GM23338 (cell line): ENCODE results near the gene DGAT2. TPM values are rescaled to one million over a fixed set of nuclear protein-coding genes. Genes with fewer than 3 reads are reported as not detected.

ENCODE experiments used
- ATAC-seq: fragments of 200-7000 bp; cut with Tn5 transposase; 3 replicates; pipeline ENCODE4 v1.9.1; 2020
- DNase-seq: peaks from one replicate; pipeline ENCODE4 v3.0.0-alpha.2; 2015; ENCODE audit warnings: low spot score
- H2AFZ ChIP-seq: fragments of 200-600 bp; sonication (generic); 2 replicates; pipeline ENCODE4 v1.8.0; 2016; ENCODE audit warnings: antibody characterized with exemption, mild to moderate bottlenecking, moderate library complexity
- H3F3A ChIP-seq: fragments of 200-600 bp; sonication (generic); replicated peaks from 2 replicates; pipeline ENCODE4 v1.8.0; 2017; ENCODE audit warnings: antibody characterized with exemption, mixed run types, low read depth
- H3K27ac ChIP-seq: fragments of 200-600 bp; sonication (generic); 2 replicates; pipeline ENCODE4 v1.6.1; 2016; ENCODE audit warnings: low read depth
- H3K27me3 ChIP-seq: fragments of 200-600 bp; sonication (generic); 2 replicates; pipeline ENCODE4 v1.8.0; 2016; ENCODE audit warnings: mild to moderate bottlenecking, mixed run types, moderate library complexity; ENCODE audit not compliant: insufficient read depth
- H3K36me3 ChIP-seq: fragments of 200-600 bp; sonication (generic); 2 replicates; pipeline ENCODE4 v1.8.0; 2016; ENCODE audit warnings: mild to moderate bottlenecking; ENCODE audit not compliant: insufficient read depth
- H3K4me1 ChIP-seq: fragments of 200-600 bp; sonication (generic); 2 replicates; pipeline ENCODE4 v1.8.0; 2016; ENCODE audit warnings: mild to moderate bottlenecking, moderate library complexity; ENCODE audit not compliant: insufficient read depth
- H3K4me2 ChIP-seq: fragments of 200-600 bp; sonication (generic); 2 replicates; pipeline ENCODE4 v1.7.1; 2017; ENCODE audit warnings: mixed run types
- H3K4me3 ChIP-seq: fragments of 200-600 bp; sonication (generic); 2 replicates; pipeline ENCODE4 v1.6.1; 2016; ENCODE audit warnings: mixed run types
- H3K79me2 ChIP-seq: fragments of 200-600 bp; sonication (generic); replicated peaks from 2 replicates; pipeline ENCODE4 v1.8.0; 2017; ENCODE audit warnings: mild to moderate bottlenecking; ENCODE audit not compliant: insufficient read depth
- H3K9me2 ChIP-seq: fragments of 200-600 bp; sonication (generic); 2 replicates; pipeline ENCODE4 v1.8.0; 2017; ENCODE audit not compliant: insufficient read depth
- H4K20me1 ChIP-seq: fragments of 200-600 bp; sonication (generic); replicated peaks from 2 replicates; pipeline ENCODE4 v1.8.0; 2017; ENCODE audit warnings: mild to moderate bottlenecking; ENCODE audit not compliant: insufficient read depth
- H3K27ac Mint-ChIP-seq: 2 replicates; pipeline ENCODE4 v1.8.0; 2020; ENCODE audit warnings: inconsistent platforms, mild to moderate bottlenecking, moderate library complexity, mixed read lengths
- H3K27me3 Mint-ChIP-seq: 3 replicates; pipeline ENCODE4 v1.8.0; 2022; ENCODE audit warnings: low read depth, mild to moderate bottlenecking, moderate library complexity, mixed read lengths, inconsistent platforms; ENCODE audit not compliant: insufficient read depth, poor library complexity
- H3K36me3 Mint-ChIP-seq: 3 replicates; pipeline ENCODE4 v1.8.0; 2021; ENCODE audit warnings: low read depth, mild to moderate bottlenecking, inconsistent platforms, moderate library complexity, mixed read lengths
- H3K4me1 Mint-ChIP-seq: 3 replicates; pipeline ENCODE4 v1.8.0; 2020; ENCODE audit warnings: mild to moderate bottlenecking, inconsistent platforms, mixed read lengths
- H3K4me3 Mint-ChIP-seq: 3 replicates; pipeline ENCODE4 v1.8.0; 2021; ENCODE audit warnings: moderate library complexity, mild to moderate bottlenecking, inconsistent platforms, mixed read lengths
- H3K9me3 Mint-ChIP-seq: 3 replicates; pipeline ENCODE4 v1.8.0; 2020; ENCODE audit warnings: moderate library complexity, mild to moderate bottlenecking, inconsistent platforms, mixed read lengths
- CREB1 ChIP-seq: fragments of 250-450 bp; sonication (Bioruptor Pico); IDR thresholded peaks from 2 replicates; pipeline ENCODE4 v1.5.0; 2020; ENCODE audit warnings: low read depth, mild to moderate bottlenecking, moderate library complexity
- CTCF ChIP-seq, 2 experiments: fragments of 200-600 bp in 1 of 2; sonication (generic) in 1 of 2; conservative IDR thresholded peaks; 2 replicates each; pipeline versions ENCODE4 v1.5.1 to v1.6.1; 2016 to 2017; ENCODE audit warnings: antibody characterized with exemption in 2 of 2, low read depth in 2 of 2, mild to moderate bottlenecking in 2 of 2, moderate library complexity in 1 of 2
- ETS1 ChIP-seq: IDR thresholded peaks from 2 replicates; pipeline ENCODE4 v1.6.1; 2016; ENCODE audit warnings: antibody characterized with exemption
- EZH2 ChIP-seq: fragments of 200-600 bp; sonication (generic); IDR thresholded peaks from one replicate; pipeline ENCODE4 v1.8.0; 2017; ENCODE audit warnings: antibody characterized with exemption, mild to moderate bottlenecking, low read depth; ENCODE audit not compliant: unreplicated experiment
- EZH2phosphoT487 ChIP-seq: fragments of 200-600 bp; sonication (generic); IDR thresholded peaks from one replicate; pipeline ENCODE4 v1.8.1; 2018; ENCODE audit warnings: antibody characterized with exemption; ENCODE audit not compliant: unreplicated experiment
- JUNB ChIP-seq: IDR thresholded peaks from one replicate; pipeline ENCODE4 v1.6.1; 2016; ENCODE audit warnings: antibody characterized with exemption; ENCODE audit not compliant: unreplicated experiment
- NANOG ChIP-seq: IDR thresholded peaks from 2 replicates; pipeline ENCODE4 v1.6.1; 2016; ENCODE audit warnings: antibody characterized with exemption, borderline replicate concordance
- POLR2AphosphoS5 ChIP-seq: IDR thresholded peaks from 2 replicates; pipeline ENCODE4 v1.6.1; 2016; ENCODE audit warnings: antibody characterized with exemption, low read depth
- REST ChIP-seq: IDR thresholded peaks from one replicate; pipeline ENCODE4 v1.6.1; 2018; ENCODE audit warnings: antibody characterized with exemption; ENCODE audit not compliant: unreplicated experiment
- STAT1 ChIP-seq: IDR thresholded peaks from one replicate; pipeline ENCODE4 v1.6.1; 2016; ENCODE audit warnings: antibody characterized with exemption; ENCODE audit not compliant: unreplicated experiment
- ZNF114 ChIP-seq: fragments of 250-450 bp; sonication (Bioruptor Pico); IDR thresholded peaks from 2 replicates; pipeline ENCODE4 v1.5.0; 2020; ENCODE audit warnings: mild to moderate bottlenecking, moderate library complexity
- ZNF331 ChIP-seq: fragments of 250-450 bp; sonication (Bioruptor Pico); IDR thresholded peaks from 2 replicates; pipeline ENCODE4 v1.5.0; 2020; ENCODE audit warnings: low read depth, mild to moderate bottlenecking, moderate library complexity
- ZNF462 ChIP-seq: fragments of 250-450 bp; sonication (Bioruptor Pico); IDR thresholded peaks from 2 replicates; pipeline ENCODE4 v1.5.0; 2020; ENCODE audit warnings: mild to moderate bottlenecking, moderate library complexity
- polyA plus RNA-seq: library from polyadenylated mRNA; unstranded; fragments of >200 nt; fragmentation: Nextera tagmentation; extraction: Ambion mirVana; gene quantifications from 2 replicates; pipeline ENCODE4 v1.2.1, GENCODE V29; 2016
- total RNA-seq: library from RNA; depleted of rRNA; stranded (reverse); fragments of >200 nt; shearing (Covaris generic); gene quantifications from 2 replicates; pipeline ENCODE4 v1.2.3, GENCODE V29; 2014

The DGAT2 gene
- total and polyA plus RNA-seq, 2 experiments from 2014 or later, result 1.9 to 2.6 TPM

- H3K9me3 Mint-ChIP-seq, result peaks cover 7% of the 10 kb centered on the region; the same call in 2 of the 3 replicates
Observed at GRCh38 chr11:75763846-75764245, 4.7 kb upstream of the DGAT2 start.

More at GRCh38 chr11:75763846-75764245, 4.7 kb upstream of the DGAT2 start:
- TF ChIP-seq EZH2, result no peak
- TF ChIP-seq EZH2phosphoT487, result no peak
- no peak for TF ChIP-seq CTCF (conservative IDR thresholded peaks at IDR 0.05; ENCODE audit: low read depth in 2 of 2)
- no peak for TF ChIP-seq REST
- no peak for TF ChIP-seq ZNF114 (CRISPR knock-in tag)
- TF ChIP-seq JUNB, result no peak
- TF ChIP-seq CREB1 (CRISPR knock-in tag), result no peak
- TF ChIP-seq ZNF462 (CRISPR knock-in tag), result no peak
- no peak for TF ChIP-seq POLR2AphosphoS5
- no peak for TF ChIP-seq STAT1
- TF ChIP-seq NANOG, result no peak
- no peak for TF ChIP-seq ETS1
- no peak for TF ChIP-seq ZNF331
- DNase-seq (no peak), ATAC-seq (no peak)
- H3K79me2 ChIP-seq, result no peaks in the 10 kb centered on the region
- peaks cover 16% of the 10 kb centered on the region for H3K4me1 Mint-ChIP-seq
- no peaks in the 10 kb centered on the region for H3K9me2 ChIP-seq
- H2AFZ ChIP-seq, result no peak overlapping the region
- H3K27me3 ChIP-seq, result peaks cover 22% of the 10 kb centered on the region
- H3K27ac Mint-ChIP-seq, result no peak overlapping the region
- H3F3A ChIP-seq, result no peaks in the 10 kb centered on the region
- no peaks in the 10 kb centered on the region for H4K20me1 ChIP-seq
- H3K27ac ChIP-seq, result no peak overlapping the region
- H3K4me3 Mint-ChIP-seq, result no peak overlapping the region
- no peak overlapping the region for H3K4me3 ChIP-seq
- H3K4me2 ChIP-seq, result no peak overlapping the region
- H3K4me1 ChIP-seq, result no peaks in the 10 kb centered on the region; the same call in 1 of the 2 replicates
- H3K27me3 Mint-ChIP-seq, result peaks cover 27% of the 10 kb centered on the region
- no peaks in the 10 kb centered on the region; the same call in 2 of the 3 replicates for H3K36me3 Mint-ChIP-seq
- no peaks in the 10 kb centered on the region for H3K36me3 ChIP-seq
